ENCODE measurements around the gene BABAM2. TPM values are rescaled to one million over a fixed set of nuclear protein-coding genes. Genes with fewer than 3 reads are reported as not detected.

The BABAM2 gene
- total and polyA plus RNA-seq, 2 experiments from 2014 or later, result 17.8 to 21.5 TPM

DNA sequence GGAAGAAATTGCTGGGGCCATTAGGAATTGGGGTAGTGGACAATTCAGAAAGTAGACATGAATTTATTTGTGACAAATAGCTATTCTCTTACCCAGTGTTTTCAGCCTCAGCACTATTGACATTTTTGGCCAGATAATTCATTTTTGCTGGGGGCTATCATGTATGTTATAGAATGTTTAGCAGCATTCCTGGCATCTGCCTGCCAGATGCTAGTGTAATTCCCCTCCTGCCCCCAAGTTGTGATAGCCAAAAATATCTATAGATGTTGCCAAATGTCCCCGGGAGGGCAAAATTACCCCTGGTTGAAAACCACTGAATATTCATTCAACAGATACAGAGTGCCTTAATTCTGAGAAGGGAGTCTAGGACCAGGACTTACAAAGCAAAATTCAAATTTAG lies 183.6 kb downstream of the BABAM2 start (continued):
- no peak for TF ChIP-seq STAT1 (IDR thresholded peaks at IDR 0.05; ENCODE audit: unreplicated experiment)
- no peak for TF ChIP-seq EZH2 (IDR thresholded peaks at IDR 0.05; ENCODE audit: low read depth, unreplicated experiment)
- no peak for TF ChIP-seq NANOG (IDR thresholded peaks at IDR 0.05; ENCODE audit: borderline replicate concordance)
- TF ChIP-seq EZH2phosphoT487 (IDR thresholded peaks at IDR 0.05; ENCODE audit: unreplicated experiment), result no peak

DNA sequence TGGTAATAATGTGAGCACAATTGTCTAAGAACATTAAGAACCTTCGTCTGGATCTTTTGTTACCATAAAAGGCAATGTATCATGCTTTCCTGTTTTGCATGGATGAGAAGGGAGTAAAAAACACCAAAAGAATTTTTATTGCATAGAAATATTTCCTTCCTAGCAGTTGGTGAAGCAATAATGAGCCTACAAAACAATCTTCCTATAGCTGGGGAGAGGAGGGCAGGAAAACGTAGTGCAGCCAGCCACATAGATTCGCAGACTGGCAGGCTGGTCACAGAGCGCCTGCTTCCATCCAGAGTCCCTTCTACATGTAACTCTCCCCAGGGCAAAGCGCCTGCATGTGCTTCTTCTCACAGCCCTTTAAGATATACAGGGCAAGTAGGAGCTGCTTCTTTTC lies 190.4 kb downstream of the BABAM2 start:
- H3K79me2 ChIP-seq (replicated peaks; ENCODE audit: insufficient read depth), result no peaks in the 10 kb centered on the region
- peaks cover 8% of the 10 kb centered on the region for H3K4me1 Mint-ChIP-seq
- H3K27me3 Mint-ChIP-seq (ENCODE audit: insufficient read depth, low read depth, poor library complexity), result no peaks in the 10 kb centered on the region
- H3K4me2 ChIP-seq, result peak overlapping the region; percentile 30; the same call in 1 of the 2 replicates
- peak; percentile 6 for DNase-seq (ENCODE audit: low spot score)
- H3K4me3 ChIP-seq, result no peak overlapping the region
- no peaks in the 10 kb centered on the region for H3K9me2 ChIP-seq (ENCODE audit: insufficient read depth)
- no peaks in the 10 kb centered on the region for H4K20me1 ChIP-seq (replicated peaks; ENCODE audit: insufficient read depth)
- peak; percentile 53 for ATAC-seq
- H3K27ac Mint-ChIP-seq, result peak overlapping the region; percentile 53
- H3K27me3 ChIP-seq (ENCODE audit: insufficient read depth), result no peaks in the 10 kb centered on the region
- H3K27ac ChIP-seq (ENCODE audit: low read depth), result no peak overlapping the region; the same call in 1 of the 2 replicates
- H3K4me3 Mint-ChIP-seq, result no peak overlapping the region
- H3K4me1 ChIP-seq (ENCODE audit: insufficient read depth), result peaks cover 7% of the 10 kb centered on the region; the same call in 1 of the 2 replicates
- H3K36me3 ChIP-seq (ENCODE audit: insufficient read depth), result no peaks in the 10 kb centered on the region
- H3K9me3 Mint-ChIP-seq, result no peaks in the 10 kb centered on the region
- no peak overlapping the region for H2AFZ ChIP-seq
- TF ChIP-seq EZH2 (IDR thresholded peaks at IDR 0.05; ENCODE audit: low read depth, unreplicated experiment), result no peak
- no peak for TF ChIP-seq ZNF114 (CRISPR knock-in tag; IDR thresholded peaks at IDR 0.05)
- TF ChIP-seq ETS1 (IDR thresholded peaks at IDR 0.05), result no peak
- TF ChIP-seq EZH2phosphoT487 (IDR thresholded peaks at IDR 0.05; ENCODE audit: unreplicated experiment), result no peak
- TF ChIP-seq ZNF331 (CRISPR knock-in tag; IDR thresholded peaks at IDR 0.05; ENCODE audit: low read depth), result no peak
- TF ChIP-seq NANOG (IDR thresholded peaks at IDR 0.05; ENCODE audit: borderline replicate concordance), result no peak
- no peak for TF ChIP-seq CREB1 (CRISPR knock-in tag; IDR thresholded peaks at IDR 0.05; ENCODE audit: low read depth)
- TF ChIP-seq, protein P1, sequence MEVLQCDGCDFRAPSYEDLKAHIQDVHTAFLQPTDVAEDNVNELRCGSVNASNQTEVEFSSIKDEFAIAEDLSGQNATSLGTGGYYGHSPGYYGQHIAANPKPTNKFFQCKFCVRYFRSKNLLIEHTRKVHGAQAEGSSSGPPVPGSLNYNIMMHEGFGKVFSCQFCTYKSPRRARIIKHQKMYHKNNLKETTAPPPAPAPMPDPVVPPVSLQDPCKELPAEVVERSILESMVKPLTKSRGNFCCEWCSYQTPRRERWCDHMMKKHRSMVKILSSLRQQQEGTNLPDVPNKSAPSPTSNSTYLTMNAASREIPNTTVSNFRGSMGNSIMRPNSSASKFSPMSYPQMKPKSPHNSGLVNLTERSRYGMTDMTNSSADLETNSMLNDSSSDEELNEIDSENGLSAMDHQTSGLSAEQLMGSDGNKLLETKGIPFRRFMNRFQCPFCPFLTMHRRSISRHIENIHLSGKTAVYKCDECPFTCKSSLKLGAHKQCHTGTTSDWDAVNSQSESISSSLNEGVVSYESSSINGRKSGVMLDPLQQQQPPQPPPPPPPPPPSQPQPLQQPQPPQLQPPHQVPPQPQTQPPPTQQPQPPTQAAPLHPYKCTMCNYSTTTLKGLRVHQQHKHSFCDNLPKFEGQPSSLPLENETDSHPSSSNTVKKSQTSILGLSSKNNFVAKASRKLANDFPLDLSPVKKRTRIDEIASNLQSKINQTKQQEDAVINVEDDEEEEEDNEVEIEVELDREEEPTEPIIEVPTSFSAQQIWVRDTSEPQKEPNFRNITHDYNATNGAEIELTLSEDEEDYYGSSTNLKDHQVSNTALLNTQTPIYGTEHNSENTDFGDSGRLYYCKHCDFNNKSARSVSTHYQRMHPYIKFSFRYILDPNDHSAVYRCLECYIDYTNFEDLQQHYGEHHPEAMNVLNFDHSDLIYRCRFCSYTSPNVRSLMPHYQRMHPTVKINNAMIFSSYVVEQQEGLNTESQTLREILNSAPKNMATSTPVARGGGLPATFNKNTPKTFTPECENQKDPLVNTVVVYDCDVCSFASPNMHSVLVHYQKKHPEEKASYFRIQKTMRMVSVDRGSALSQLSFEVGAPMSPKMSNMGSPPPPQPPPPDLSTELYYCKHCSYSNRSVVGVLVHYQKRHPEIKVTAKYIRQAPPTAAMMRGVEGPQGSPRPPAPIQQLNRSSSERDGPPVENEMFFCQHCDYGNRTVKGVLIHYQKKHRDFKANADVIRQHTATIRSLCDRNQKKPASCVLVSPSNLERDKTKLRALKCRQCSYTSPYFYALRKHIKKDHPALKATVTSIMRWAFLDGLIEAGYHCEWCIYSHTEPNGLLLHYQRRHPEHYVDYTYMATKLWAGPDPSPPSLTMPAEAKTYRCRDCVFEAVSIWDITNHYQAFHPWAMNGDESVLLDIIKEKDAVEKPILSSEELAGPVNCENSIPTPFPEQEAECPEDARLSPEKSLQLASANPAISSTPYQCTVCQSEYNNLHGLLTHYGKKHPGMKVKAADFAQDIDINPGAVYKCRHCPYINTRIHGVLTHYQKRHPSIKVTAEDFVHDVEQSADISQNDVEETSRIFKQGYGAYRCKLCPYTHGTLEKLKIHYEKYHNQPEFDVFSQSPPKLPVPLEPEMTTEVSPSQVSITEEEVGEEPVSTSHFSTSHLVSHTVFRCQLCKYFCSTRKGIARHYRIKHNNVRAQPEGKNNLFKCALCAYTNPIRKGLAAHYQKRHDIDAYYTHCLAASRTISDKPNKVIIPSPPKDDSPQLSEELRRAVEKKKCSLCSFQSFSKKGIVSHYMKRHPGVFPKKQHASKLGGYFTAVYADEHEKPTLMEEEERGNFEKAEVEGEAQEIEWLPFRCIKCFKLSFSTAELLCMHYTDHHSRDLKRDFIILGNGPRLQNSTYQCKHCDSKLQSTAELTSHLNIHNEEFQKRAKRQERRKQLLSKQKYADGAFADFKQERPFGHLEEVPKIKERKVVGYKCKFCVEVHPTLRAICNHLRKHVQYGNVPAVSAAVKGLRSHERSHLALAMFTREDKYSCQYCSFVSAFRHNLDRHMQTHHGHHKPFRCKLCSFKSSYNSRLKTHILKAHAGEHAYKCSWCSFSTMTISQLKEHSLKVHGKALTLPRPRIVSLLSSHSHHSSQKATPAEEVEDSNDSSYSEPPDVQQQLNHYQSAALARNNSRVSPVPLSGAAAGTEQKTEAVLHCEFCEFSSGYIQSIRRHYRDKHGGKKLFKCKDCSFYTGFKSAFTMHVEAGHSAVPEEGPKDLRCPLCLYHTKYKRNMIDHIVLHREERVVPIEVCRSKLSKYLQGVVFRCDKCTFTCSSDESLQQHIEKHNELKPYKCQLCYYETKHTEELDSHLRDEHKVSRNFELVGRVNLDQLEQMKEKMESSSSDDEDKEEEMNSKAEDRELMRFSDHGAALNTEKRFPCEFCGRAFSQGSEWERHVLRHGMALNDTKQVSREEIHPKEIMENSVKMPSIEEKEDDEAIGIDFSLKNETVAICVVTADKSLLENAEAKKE (CRISPR knock-in tag; IDR thresholded peaks at IDR 0.05), result no peak
- TF ChIP-seq POLR2AphosphoS5 (IDR thresholded peaks at IDR 0.05; ENCODE audit: low read depth), result no peak
- no peak for TF ChIP-seq JUNB (IDR thresholded peaks at IDR 0.05; ENCODE audit: unreplicated experiment)
- TF ChIP-seq, protein P2, sequence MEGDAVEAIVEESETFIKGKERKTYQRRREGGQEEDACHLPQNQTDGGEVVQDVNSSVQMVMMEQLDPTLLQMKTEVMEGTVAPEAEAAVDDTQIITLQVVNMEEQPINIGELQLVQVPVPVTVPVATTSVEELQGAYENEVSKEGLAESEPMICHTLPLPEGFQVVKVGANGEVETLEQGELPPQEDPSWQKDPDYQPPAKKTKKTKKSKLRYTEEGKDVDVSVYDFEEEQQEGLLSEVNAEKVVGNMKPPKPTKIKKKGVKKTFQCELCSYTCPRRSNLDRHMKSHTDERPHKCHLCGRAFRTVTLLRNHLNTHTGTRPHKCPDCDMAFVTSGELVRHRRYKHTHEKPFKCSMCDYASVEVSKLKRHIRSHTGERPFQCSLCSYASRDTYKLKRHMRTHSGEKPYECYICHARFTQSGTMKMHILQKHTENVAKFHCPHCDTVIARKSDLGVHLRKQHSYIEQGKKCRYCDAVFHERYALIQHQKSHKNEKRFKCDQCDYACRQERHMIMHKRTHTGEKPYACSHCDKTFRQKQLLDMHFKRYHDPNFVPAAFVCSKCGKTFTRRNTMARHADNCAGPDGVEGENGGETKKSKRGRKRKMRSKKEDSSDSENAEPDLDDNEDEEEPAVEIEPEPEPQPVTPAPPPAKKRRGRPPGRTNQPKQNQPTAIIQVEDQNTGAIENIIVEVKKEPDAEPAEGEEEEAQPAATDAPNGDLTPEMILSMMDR (conservative IDR thresholded peaks at IDR 0.05; ENCODE audit: low read depth in 2 of 2), result no peak
- TF ChIP-seq, protein P3, sequence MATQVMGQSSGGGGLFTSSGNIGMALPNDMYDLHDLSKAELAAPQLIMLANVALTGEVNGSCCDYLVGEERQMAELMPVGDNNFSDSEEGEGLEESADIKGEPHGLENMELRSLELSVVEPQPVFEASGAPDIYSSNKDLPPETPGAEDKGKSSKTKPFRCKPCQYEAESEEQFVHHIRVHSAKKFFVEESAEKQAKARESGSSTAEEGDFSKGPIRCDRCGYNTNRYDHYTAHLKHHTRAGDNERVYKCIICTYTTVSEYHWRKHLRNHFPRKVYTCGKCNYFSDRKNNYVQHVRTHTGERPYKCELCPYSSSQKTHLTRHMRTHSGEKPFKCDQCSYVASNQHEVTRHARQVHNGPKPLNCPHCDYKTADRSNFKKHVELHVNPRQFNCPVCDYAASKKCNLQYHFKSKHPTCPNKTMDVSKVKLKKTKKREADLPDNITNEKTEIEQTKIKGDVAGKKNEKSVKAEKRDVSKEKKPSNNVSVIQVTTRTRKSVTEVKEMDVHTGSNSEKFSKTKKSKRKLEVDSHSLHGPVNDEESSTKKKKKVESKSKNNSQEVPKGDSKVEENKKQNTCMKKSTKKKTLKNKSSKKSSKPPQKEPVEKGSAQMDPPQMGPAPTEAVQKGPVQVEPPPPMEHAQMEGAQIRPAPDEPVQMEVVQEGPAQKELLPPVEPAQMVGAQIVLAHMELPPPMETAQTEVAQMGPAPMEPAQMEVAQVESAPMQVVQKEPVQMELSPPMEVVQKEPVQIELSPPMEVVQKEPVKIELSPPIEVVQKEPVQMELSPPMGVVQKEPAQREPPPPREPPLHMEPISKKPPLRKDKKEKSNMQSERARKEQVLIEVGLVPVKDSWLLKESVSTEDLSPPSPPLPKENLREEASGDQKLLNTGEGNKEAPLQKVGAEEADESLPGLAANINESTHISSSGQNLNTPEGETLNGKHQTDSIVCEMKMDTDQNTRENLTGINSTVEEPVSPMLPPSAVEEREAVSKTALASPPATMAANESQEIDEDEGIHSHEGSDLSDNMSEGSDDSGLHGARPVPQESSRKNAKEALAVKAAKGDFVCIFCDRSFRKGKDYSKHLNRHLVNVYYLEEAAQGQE (IDR thresholded peaks at IDR 0.05; ENCODE audit: unreplicated experiment), result no peak
- no peak for TF ChIP-seq STAT1 (IDR thresholded peaks at IDR 0.05; ENCODE audit: unreplicated experiment)
- H3K36me3 Mint-ChIP-seq (ENCODE audit: low read depth), result no peaks in the 10 kb centered on the region
- no peaks in the 10 kb centered on the region for H3F3A ChIP-seq (replicated peaks; ENCODE audit: low read depth)
